H1 (cell line): ENCODE data around the gene WRAP53. TPM values are rescaled to one million over a fixed set of nuclear protein-coding genes. Genes with fewer than 3 reads are reported as not detected.

ENCODE experiments used
- NANOG ChIP-seq: IDR thresholded peaks from 2 replicates; pipeline ENCODE4 v1.6.1; 2011; ENCODE audit warnings: low read length, low read depth, mild to moderate bottlenecking, inconsistent platforms; ENCODE audit not compliant: insufficient read depth, poor library complexity, severe bottlenecking
- PHF8 ChIP-seq: fragments of 200-600 bp; sonication (generic); conservative IDR thresholded peaks from 2 replicates; pipeline ENCODE4 v1.7.1; 2012; ENCODE audit warnings: low read depth, mild to moderate bottlenecking, inconsistent platforms, low read length, moderate library complexity
- TCF12 ChIP-seq: IDR thresholded peaks from 2 replicates; pipeline ENCODE4 v1.6.1; 2011; ENCODE audit warnings: low read depth, mild to moderate bottlenecking, low read length
- polyA plus RNA-seq, 7 experiments: library from polyadenylated mRNA; depleted of rRNA in 3 of 7; stranded (reverse) in 5 of 7; unstranded in 2 of 7; fragments of >200 nt in 5 of 7; fragments of 200-250 nt in 2 of 7; gene quantifications; 1 replicate in 5 of 7; 2 replicates in 1 of 7; 4 replicates in 1 of 7; pipeline versions ENCODE4 v1.2.1 to v1.2.3, GENCODE V29; 2011 to 2013; ENCODE audit warnings: missing spikeins in 2 of 7, mixed read lengths in 2 of 7
- total RNA-seq: library from RNA; stranded (reverse); fragmentation: NEBNext Ultra II Directional; extraction: Animal tissue kit (Norgen Biotek cat#: 25700); gene quantifications from 2 replicates; pipeline ENCODE4 v1.2.1, GENCODE V29; 2021

WRAP53 gene
- total and polyA plus RNA-seq, 2 of the 8 experiments (the other 6 are each of a cell fraction or from before 2014, with no cell fraction given), result 29.2 to 30.1 TPM

DNA sequence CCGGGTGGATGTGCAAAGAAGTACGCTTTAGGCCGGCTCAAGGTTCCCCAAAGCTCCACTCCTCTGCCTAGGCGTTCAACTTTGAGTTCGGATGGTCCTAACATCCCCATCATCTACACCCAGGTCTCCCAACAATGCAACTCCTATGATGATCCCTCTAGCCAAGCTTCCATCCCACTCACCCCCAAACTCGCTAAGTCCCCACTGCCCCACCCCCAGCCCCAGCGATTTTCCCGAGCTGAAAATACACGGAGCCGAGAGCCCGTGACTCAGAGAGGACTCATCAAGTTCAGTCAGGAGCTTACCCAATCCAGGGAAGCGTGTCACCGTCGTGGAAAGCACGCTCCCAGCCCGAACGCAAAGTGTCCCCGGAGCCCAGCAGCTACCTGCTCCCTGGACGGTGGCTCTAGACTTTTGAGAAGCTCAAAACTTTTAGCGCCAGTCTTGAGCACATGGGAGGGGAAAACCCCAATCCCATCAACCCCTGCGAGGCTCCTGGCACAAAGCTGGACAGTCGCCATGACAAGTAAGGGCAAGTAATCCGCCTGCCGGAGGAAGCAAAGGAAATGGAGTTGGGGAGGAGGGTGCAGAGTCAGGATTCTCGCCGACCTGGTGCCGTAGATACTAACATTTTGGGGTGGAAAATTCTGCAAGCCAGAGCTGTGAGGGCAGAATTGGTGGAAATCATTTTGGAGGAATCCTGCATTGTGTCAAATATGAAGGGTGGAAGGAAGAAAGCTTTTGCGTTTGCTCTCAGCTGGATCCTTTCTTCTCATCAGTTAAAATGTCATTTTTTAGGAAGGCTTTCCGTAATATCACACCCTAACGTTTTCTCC is 987 bp upstream of the WRAP53 start, which contains the start of gene TP53 (continued):
- peak; percentile 70 for TF ChIP-seq PHF8
- 0 out of 2 replicates have a peak, but pooled peaks have one; percentile 49 for TF ChIP-seq TCF12
- TF ChIP-seq NANOG, result no peak
- TF ChIP-seq, all 59 proteins: peak for 22
